GM19397 (cell line): ENCODE data around the gene PLA2G4F.
"Not testable (repeated sequence)": the region's sequence is repeated elsewhere in the genome, so short reads cannot be mapped to it uniquely, and the experiment has no call there.

Experiments used
- ATAC-seq: cut with Tn5 transposase; IDR thresholded peaks from one replicate; pipeline ENCODE4 v1.9.1; 2021; ENCODE audit warnings: mild to moderate bottlenecking, moderate library complexity; ENCODE audit not compliant: unreplicated experiment

Gene PLA2G4F

GRCh38 chr15:42104095-42104891 lies 52.1 kb downstream of the PLA2G4F start:
- ATAC-seq = no peak

GRCh38 chr15:42102646-42103235 lies 53.7 kb downstream of the PLA2G4F start:
- ATAC-seq = no peak

GRCh38 chr15:42101861-42102260 lies 54.6 kb downstream of the PLA2G4F start:
- no peak for ATAC-seq

- ATAC-seq = no peak
These were observed 56.2 kb downstream of the PLA2G4F start for GRCh38 chr15:42100021-42100800.

GRCh38 chr15:42097018-42097417 lies 59.4 kb downstream of the PLA2G4F start:
- no peak for ATAC-seq

GRCh38 chr15:42094512-42094963 lies 61.9 kb downstream of the PLA2G4F start, which contains the start of gene PLA2G4D:
Gene PLA2G4D (minus strand): TSS chr15:42094562. CDS start chr15:42094459, 103 bp downstream.
- ATAC-seq = no peak

GRCh38 chr15:42093966-42094365 lies 62.5 kb downstream of the PLA2G4F start:
- no peak for ATAC-seq

- no peak for ATAC-seq
These were observed 63.8 kb downstream of the PLA2G4F start for GRCh38 chr15:42092398-42093318.

GRCh38 chr15:42091753-42092397 lies 64.6 kb downstream of the PLA2G4F start:
- ATAC-seq = not testable (repeated sequence)

- no peak for ATAC-seq
These were observed 65.7 kb downstream of the PLA2G4F start for GRCh38 chr15:42090781-42091180.

GRCh38 chr15:42090370-42090769 lies 66.1 kb downstream of the PLA2G4F start:
- ATAC-seq = no peak

- no peak for ATAC-seq
These were observed 66.5 kb downstream of the PLA2G4F start for GRCh38 chr15:42089942-42090341.
